Amniotic stem cell (primary cell): Measurements from ENCODE around the gene DONSON.

Experiments used
- DNase-seq: peaks from one replicate; lab custom pipeline; 2025; lab: John Stamatoyannopoulos, UW

The DONSON gene

GRCh38 chr21:33541756-33542639, 46.5 kb downstream of the DONSON start, which contains the start of gene GART:
Gene GART, minus strand, starts transcription at chr21:33542117. Its CDS starts 2,802 bp downstream, at chr21:33539315.
- DNase-seq = peak; percentile 71

DNA sequence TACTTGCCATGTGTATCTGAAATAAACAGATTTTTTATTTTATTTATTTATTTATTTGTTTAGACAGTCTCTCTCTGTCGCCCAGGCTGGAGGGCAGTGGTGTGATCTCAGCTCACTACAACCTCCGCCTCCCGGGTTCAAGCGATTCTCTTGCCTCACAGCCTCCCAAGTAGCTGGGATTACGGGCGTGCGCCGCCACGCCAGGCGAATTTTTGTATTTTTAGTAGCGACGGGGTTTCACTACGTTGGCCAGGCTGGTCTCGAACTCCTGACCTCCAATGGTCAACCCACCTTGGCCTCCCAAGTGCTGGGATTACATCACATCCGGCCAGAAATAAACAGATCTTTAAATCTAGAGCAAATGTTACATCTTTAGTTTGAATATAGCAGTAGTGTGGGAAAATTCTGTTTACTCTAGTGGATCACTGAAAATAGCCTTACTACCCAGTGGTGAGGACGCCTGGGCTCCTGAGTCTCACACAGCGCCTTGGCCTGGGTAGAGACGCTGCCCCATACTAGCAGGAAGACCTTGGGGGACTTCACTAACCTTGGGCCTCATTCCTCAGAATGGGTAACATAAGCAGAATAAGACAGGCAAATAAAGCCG, 47.3 kb downstream of the DONSON start:
- no peak for DNase-seq

- DNase-seq = no peak
Measured at GRCh38 chr21:33540711-33541104, 47.8 kb downstream of the DONSON start.

DNA sequence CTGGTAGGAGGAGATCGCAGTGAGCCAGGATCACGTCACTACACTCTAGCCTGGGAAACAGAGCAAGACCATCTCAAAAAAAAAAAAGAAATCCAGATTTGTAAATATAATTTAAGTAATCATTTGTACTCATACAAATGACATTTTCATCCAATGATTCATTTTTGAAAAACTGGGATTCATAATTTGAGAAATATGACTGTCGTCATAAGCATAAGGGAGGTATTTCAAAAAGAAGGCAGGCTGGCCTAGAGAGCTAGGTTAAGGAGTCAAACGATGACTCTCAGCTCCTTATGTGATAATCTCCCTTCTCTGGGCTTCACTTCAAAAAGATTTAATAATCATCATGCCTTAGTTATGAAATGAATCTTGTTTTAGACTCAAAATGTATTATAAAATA, 48.9 kb downstream of the DONSON start:
- no peak for DNase-seq

DNA sequence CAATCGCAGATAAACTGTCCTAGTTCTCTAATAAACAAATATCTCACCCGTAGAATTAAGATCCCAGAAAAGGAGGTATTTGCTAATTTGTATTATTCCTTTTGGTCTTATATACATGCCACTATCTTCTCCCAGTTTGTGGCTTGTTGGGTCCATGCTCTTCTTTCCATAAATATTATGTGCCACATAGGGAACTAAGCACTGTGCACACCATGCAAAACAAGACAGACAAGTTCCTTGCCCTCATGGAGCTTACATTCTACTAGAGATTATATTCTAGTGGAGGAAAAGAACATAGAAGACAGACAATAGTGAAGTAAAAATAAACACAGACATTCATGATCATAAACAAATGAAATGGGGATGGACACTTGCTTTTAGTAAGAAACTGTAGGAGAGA, 51.3 kb downstream of the DONSON start:
- no peak for DNase-seq

GRCh38 chr21:33531007-33531406, 57.5 kb downstream of the DONSON start:
- DNase-seq = no peak
